HS-27A (cell line): ENCODE data around the gene NT5C3B.
"Not testable (repeated sequence)": the region's sequence is repeated elsewhere in the genome, so short reads cannot be mapped to it uniquely, and the experiment has no call there.

ENCODE experiments used
- DNase-seq: peaks from one replicate; pipeline ENCODE4 v3.0.0-alpha.2; 2012; ENCODE audit warnings: low read depth, missing footprints

Gene NT5C3B

GRCh38 chr17:41835800-41836549, at the start of gene NT5C3B:
NT5C3B (minus strand) TSS chr17:41836232; CDS start chr17:41836193, 39 bp downstream.
- DNase-seq, result no peak

- no peak for DNase-seq
Measured at GRCh38 chr17:41885733-41886132, 49.7 kb upstream of the NT5C3B start.

- no peak for DNase-seq
Measured at GRCh38 chr17:41882756-41883155, 46.7 kb upstream of the NT5C3B start.

GRCh38 chr17:41880130-41880529, 44.1 kb upstream of the NT5C3B start:
- DNase-seq, result no peak

- DNase-seq, result not testable (repeated sequence)
Measured at GRCh38 chr17:41874293-41874670, 38.2 kb upstream of the NT5C3B start.

GRCh38 chr17:41873559-41874292, 37.7 kb upstream of the NT5C3B start:
- DNase-seq, result no peak

- no peak for DNase-seq
Measured at GRCh38 chr17:41871789-41872188, 35.8 kb upstream of the NT5C3B start.

- no peak for DNase-seq
Measured at GRCh38 chr17:41870627-41871026, 34.6 kb upstream of the NT5C3B start.

- DNase-seq, result no peak
Measured at GRCh38 chr17:41870097-41870496, 34.1 kb upstream of the NT5C3B start.

- DNase-seq, result no peak
Measured at GRCh38 chr17:41869426-41869825, 33.4 kb upstream of the NT5C3B start.

GRCh38 chr17:41868568-41868967, 32.5 kb upstream of the NT5C3B start:
- no peak for DNase-seq

GRCh38 chr17:41865596-41865893, 29.5 kb upstream of the NT5C3B start:
- no peak for DNase-seq

GRCh38 chr17:41864836-41865595, 29.0 kb upstream of the NT5C3B start, which contains the start of gene KLHL11:
KLHL11 (minus strand) TSS chr17:41865423; CDS start chr17:41865370, 53 bp downstream.
- DNase-seq, result peak; percentile 29

GRCh38 chr17:41864498-41864835, 28.4 kb upstream of the NT5C3B start:
- no peak for DNase-seq

- no peak for DNase-seq
Measured at GRCh38 chr17:41863074-41863848, 27.2 kb upstream of the NT5C3B start.

- no peak for DNase-seq
Measured at GRCh38 chr17:41860254-41860931, 24.4 kb upstream of the NT5C3B start.

GRCh38 chr17:41851382-41851781, 15.3 kb upstream of the NT5C3B start:
- not testable (repeated sequence) for DNase-seq

GRCh38 chr17:41849251-41849990, 13.4 kb upstream of the NT5C3B start:
- DNase-seq, result no peak

GRCh38 chr17:41848788-41849187, 12.8 kb upstream of the NT5C3B start:
- DNase-seq, result no peak

GRCh38 chr17:41844971-41845370, 8.9 kb upstream of the NT5C3B start:
- DNase-seq, result no peak

GRCh38 chr17:41840781-41841180, 4.7 kb upstream of the NT5C3B start:
- not testable (repeated sequence) for DNase-seq
